Stimulated activated CD4-positive, alpha-beta T cell treated with anti-CD3 and anti-CD28 coated beads, Interleukin-2, amount 100 ng/mL, for 4 hours (primary cell): Measurements from ENCODE around the gene MAGI2.

Source experiments
- DNase-seq: peaks from one replicate; pipeline ENCODE4 v3.0.0-alpha.2; 2020; ENCODE audit warnings: low read depth

Gene MAGI2

DNA sequence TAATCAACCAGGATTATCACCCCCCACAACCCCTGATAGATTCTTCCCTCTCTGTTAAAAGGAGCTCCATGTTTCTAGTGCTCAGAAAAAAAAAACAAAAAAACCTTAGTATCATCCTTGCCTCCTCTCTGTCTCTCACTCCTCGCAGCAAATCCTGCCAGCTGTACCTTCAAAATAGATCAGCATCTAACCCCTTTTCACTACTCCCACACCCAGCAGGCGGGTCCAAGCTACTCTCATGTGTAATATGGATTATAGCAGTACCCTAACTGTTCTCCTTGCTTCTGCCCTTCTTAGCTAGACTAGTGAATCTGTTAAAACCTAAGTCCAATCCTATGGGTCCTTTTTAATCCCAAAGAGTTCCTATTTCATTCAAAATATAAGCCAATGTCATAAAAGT lies 667.4 kb downstream of the MAGI2 start:
- no peak for DNase-seq

DNA sequence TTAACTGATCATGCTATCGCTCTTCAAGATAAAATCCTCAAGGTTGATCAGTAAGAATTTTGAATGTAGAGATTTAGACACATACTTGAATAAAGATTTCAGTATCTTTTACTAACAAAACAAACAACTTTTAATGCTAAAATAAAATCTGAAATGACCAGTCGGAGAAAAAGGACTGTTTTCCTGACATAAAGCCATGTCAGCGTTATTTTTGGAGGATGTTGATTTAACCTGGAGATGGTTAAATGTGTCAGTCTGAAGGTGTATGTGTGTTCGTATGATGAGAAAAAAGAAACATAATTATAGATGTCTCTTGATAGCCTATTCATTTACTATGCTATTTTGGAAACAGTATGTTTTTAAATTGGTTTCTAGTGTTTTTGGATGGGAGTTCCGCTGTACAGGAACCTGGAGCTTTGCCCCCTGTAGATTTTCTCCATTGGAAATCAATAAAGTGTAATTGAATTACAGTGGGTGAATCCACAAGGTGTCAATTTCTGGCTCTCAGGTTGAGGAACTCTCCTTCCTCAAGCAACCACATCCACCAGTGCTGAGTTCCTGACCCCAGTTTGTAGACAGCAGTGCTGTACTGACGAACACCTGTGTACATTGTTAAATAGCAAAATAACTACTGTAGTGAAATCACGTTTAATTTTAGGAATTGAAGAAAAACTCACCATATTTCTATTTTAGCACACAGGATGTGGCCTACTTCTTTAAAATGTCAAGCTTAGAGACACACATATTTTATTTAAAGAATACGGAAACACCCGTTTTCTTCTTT lies 670.1 kb downstream of the MAGI2 start:
- no peak for DNase-seq

DNA sequence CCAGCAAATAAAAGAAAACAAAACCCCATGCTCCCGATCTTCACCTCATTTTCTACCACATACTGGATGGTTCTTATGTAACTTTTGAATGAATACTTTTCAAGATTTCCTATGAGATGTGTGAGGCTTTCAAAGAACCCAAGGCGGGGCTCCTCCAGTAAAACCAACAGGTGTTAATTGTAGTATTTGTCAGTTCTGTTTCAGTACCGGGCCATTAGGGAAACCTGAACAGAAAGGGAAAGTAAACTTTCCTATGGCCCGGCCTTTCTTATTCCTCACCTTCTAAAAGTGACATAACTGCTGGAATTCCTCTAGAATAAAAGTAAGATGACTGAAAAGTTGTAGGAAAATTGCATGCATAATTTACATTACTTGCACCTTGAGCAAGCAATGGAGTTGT lies 672.9 kb downstream of the MAGI2 start:
- no peak for DNase-seq

DNA sequence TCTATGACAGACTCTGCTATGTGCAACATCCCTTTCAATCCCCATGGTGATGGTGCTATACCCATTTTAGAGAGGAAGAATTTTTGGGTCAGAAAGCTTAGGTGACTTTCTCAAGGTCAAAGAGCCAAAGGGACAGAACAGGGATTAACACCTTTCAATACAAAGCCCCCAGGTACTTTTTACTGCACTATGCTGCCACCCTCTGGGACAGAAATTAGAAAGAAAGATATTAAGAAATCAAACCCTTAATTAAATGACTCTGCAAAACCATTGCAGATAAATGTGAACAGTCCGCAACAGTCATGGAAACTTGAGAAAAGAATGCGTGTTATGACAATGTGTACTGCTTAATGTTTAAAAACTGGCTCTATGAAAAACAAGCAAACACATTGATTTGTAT lies 673.7 kb downstream of the MAGI2 start:
- no peak for DNase-seq

DNA sequence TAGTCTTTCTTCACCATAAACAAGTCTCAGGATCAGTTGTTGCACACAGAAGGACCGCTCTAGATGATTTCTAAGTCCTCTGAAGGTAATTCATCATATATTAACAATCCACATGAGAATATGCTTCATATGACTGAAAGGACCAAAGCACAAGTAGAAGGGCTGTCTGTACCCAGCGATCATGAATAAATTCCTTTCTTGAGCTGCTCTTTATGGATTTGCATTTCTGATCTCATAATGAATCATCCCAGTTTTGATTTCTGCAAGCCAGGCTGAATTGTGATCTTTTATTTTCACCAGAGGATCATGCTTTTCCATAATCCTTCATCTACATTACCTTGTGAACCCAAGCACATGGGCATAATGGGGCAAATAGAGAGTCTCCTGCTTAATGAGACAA lies 675.6 kb downstream of the MAGI2 start:
- DNase-seq, result no peak

DNA sequence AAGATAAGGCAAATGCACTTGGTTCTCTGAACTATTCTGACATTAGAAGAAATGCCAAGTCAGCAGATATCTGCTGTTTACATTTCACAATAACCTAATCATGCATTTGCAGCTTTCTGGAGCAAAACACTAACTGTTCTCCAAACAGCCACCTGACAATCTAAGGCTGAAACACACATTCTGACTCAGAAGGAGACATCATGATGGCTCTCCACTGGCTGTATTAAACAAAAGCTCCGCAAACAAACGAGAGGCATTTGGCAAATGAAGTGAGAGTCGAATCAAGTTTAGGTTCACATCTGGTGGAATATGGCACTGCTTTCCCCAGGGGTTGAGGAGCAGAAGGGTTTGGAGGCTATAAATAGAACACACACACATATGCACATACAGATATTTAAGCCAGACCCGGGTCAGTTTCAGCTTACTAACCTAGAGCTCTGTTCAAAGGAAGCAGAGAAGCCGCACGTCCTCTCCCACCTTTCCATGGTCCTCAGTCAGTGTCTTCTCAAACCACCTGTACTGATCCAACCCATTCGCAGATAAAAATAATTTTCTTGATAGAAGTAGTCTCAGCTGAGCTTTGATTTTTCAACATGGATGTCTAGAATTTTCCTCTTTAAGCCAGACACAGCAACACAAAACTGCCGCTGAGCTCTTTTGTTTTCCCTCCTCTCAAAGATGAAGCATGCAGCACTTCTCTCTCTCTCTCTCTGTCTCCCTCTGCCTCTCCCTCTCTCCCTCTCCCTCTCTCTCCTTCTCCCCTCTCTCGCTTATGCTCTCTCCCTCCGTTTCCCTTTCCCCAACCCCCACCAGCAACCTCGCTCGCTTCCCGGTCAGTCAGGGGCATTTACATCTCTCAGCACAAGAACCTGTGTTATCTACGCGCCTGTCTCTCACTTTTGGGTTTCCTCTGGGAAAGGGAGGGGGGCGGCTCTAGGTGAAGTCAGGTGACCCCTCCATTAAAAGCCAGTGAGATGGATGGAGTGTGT lies 682.8 kb downstream of the MAGI2 start:
- no peak for DNase-seq

DNA sequence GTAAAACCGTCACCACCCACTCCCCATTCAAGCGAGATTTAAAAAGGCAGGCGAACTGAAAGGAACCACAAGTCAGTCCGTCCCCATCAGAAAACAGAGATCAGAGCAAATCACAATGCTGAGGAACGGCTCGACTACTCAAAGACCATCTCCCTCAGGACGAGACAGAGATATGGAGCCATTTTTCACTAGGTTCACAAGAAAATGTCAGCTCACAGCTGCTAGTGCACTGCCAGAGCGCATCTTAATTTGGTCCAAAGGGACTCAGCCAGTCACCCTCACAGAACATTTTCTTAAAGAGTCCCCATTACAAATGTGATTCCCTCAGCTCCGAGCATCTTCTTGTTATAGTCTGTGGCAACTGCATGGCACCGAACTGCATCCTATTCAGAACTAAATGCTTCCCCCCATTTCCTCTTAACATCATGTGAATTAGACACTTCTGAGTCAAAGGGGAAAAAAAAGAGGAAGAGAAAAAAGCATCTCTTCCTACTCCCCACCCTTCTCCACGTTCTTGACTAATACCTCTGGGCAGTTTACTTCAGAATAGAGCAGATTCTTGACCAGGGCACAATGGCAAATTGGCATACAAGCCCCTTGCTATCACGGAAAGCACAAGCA lies 683.9 kb downstream of the MAGI2 start:
- no peak for DNase-seq

DNA sequence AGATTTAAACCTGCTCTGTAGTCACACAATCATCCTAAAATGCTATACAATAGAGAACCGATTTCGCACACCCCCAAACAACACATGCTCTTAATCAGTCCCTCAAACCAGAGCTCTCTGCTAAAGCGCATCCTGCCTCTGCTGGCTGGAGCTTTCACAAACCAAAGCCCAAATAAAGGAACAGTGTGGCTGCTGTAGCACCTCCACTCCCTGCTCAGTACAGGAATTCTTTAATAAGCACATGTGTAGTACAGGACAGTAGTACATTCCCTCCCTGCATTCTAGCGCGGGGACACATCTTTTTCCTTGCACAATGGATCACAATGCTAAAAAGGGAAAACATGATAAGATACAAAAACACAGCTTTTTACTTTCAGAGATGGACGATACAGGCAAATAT lies 684.6 kb downstream of the MAGI2 start:
- DNase-seq, result no peak

DNA sequence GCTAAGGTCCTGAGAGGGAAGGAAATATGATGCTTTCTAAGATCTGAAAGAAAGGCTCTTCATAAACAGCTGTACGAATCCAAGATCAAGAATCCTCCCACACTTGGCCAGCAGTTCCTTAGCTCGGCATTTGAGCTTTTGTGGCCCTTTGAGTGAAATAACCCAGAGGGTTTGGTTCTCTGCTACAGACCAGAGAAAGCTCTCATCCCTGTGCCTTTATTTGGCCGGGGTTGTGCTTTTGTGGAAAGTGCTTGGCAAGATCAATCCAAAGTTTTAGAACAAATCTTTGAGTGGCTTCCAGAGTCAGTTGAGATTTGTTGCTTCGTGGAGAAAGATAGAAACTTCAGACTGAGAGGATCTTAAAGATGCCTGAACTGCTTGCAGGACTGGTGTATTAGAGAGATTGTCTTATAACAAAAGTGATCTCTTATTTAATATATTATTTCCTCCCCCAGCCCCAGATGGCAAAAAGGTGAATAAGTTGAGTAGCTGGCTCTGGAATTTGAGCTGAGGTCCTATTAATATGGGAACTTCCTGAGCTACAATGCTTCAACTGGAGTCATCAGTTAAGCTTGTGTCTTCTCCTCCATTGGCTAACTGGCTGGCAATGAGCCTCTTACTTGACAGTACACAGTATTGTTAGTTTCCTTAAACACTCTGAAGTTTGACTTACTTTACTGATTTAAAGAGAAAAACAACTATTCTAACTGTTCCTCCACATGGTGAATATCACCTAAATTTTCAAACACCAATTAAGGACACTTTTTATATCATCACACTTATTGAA lies 687.3 kb downstream of the MAGI2 start:
- DNase-seq, result no peak

DNA sequence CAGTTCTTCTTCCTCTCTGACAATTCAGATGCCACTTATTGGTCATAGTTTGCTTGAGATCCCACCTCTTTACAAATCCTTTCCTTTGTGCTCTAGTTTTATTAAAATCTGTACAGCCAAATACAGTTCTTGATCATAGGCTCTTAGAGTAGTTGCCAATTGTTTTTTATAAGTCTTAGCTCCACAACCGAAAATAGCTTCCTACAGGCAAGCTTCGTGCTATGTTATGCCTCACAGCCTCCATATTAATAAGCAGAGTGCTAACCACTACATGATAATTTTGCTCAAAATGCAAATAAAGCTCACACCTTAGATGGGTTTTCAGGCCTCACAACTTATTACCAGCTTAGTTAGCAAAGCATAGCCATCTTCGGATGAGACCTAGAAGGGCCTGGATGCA lies 688.9 kb downstream of the MAGI2 start:
- no peak for DNase-seq

DNA sequence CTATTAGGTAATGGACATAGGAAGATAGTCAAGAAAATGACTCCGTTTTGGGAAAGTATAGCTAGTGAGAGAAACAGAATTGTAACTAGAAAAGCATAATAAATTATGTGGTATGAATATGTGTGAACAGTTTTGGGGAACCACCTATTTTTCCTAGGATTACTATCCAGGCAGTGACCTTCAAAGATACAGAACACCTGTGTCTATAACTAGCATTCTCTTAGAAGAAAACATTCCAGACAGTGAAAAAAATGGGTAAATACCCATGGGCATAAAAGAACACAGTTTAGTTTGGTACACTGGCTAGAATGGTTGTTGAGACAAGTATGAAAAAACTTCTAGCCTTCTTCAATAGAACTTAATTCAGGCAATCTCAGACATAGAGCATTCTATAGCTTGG lies 690.8 kb downstream of the MAGI2 start:
- DNase-seq, result no peak

DNA sequence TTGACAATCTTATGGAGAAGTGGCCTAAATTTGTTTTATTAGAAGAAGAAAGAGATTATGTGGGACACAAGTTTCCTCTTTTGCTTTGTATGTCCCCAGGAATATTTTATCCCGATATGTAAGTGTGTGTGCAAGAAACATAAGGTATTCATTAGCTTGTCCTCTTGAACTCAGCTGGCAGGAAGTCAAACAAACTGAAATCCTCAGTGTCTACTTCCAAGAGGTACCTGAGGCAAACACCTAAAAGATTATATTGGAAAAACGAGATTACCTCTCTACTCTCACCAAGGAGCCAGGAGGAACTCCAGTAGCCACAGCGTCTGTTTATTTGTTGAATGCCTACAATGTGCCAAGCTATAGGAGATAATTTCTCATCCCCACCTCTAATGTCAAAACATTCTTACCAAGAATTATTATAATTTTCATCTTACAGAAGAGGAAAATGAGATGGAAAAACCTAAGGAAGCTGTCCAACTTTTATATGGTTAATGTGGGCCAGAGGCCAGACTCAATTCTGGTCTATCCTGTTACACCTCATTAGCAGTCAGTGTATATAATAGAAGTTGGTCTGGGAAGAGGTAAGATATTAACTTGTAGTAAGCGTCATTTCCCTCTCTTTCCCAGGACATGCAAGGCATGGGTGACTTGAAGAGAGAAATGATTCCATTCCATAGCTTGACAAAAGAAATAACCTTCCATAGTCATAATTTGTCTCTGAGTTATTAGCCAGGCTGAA lies 692.7 kb downstream of the MAGI2 start:
- no peak for DNase-seq

DNA sequence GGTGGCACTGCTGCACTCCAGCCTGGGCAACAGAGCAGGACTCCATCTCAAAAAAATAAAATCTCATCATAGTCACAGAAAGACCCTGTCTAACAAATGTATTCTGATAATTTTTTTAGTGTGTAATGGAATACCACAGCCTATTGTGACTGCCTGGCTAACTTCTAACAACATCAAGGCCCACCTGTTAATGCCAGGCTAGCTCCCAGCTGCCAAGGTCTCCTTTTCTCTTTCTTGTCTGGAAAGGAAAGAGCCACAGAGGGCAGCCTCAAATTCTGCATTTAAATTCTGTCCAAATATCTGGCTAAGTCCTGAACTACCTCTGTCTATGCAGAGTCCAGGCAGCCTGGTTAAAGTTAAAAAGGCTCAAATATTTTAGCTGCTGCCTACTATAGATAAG lies 700.9 kb downstream of the MAGI2 start:
- no peak for DNase-seq

DNA sequence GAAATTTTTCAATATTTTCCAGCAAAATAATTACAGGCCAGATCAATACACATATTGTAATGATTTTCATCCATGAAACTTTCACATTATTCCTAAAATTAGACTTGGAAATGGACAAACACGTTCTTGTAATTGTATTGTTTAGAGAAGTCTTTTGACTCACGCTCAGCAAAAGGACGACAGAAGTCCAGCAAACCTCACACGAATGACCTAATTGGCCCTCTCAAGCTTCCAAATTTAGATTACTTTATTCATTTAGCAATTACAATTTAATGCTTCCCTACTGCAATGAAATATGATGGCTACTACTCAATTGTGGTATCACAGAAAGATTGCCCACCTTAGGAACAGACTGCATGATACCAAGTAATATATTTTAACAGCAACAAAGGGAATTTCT lies 702.2 kb downstream of the MAGI2 start:
- DNase-seq, result no peak

DNA sequence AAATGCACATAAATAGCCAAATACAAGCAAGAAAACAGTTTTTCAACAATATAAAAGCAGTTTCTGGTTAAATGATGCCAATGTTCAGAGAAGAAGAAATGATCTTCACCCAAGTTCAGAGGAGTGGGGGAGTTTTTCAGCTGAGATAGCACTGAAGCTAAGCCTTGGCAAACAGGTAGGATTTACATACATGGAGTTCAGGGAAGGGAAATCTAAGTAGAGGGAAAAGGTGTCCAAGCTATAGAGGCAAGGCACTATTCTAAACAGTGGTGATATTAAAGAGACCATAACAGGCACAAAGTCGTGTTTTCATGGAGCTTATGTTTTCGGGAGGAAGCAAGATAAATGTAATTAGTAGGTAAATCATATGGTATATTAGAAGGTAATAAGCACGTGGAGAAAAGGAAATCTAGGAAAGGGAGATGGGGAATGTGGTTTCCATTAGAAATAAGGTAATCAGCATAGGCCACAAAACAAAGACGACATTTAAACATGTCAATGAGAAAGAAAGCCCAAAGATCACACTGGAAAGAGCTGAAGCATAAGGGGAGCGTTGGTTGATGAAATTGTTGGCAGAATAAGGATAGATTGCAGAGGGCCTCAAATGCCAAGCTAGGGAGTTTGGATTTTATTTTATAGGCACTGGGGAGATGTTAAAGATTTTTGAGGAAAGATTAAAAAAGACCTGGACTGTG lies 704.3 kb downstream of the MAGI2 start:
- DNase-seq, result no peak

DNA sequence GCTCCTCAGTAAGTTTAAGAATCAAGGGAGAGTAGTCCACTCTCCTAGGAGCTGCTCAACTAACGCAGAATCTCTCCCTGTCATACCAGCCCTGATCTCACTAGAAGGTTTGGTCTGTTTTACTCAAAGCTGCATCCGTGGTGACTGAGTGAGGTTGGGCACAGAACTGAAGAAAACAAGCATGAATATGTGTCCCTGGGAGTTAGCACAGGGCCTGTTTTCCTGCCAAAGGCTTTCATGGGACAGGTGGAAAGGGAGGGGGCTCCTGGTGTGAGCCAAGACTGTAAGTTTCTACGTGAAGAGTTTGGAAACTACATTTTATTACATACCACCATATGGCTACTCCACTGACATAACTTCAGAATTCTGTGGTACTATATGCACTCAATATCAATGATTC lies 705.9 kb downstream of the MAGI2 start:
- no peak for DNase-seq

DNA sequence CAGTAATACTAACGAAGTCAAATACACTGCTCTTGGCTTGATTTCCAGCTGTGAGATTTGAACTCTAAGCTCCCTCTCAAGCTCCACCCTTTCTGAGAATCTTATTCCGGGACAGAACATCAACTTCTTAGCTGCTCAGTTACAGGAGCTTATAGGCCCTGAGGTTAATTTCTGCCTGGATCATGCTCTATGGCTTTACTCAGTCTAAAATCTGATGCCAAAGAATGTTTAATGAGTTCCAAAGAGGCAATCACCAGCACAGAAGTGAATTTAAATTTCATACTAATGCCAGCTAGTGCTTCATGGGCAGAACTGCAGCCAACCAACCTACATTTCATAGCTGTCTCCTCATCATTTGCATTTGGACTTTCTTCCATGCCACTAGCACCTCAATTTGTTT lies 707.2 kb downstream of the MAGI2 start:
- DNase-seq, result no peak

DNA sequence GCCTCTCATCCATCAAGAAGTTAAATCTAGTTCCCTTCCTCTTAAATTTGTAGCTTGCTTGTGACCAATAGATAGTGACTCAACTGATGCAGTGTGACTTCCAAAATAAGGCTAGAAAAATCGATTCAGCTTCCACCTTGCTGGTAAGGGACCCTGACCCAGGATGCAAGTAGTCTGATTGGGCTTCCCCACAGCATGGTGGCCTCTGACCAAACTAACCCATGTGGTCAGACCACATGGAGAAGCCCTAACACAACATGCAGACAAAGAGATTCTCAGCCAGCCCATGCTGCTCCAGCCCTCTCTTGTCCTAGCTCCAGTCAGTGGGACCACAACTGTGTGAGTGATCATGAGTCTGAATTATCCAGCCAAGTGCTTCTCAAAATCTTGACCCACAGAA lies 710.8 kb downstream of the MAGI2 start:
- DNase-seq, result no peak

DNA sequence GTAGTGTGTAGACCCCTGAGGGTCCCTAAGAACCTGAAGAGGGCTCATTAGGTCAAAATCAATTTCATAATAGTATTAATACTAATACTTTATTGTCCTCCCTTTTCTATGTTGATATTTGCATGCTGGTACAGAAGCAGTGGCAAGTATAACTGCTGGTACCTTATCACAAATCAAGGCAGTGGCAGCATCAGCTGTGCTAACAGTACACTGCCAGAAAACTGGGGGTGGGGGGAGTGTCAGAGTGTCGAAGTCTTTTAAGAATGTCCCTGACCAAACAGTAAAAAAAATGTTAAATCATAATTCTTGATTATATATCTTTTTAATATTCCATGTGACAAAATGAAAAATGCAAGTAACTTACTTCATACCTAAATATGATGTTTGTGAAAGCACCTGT lies 716.9 kb downstream of the MAGI2 start:
- no peak for DNase-seq

DNA sequence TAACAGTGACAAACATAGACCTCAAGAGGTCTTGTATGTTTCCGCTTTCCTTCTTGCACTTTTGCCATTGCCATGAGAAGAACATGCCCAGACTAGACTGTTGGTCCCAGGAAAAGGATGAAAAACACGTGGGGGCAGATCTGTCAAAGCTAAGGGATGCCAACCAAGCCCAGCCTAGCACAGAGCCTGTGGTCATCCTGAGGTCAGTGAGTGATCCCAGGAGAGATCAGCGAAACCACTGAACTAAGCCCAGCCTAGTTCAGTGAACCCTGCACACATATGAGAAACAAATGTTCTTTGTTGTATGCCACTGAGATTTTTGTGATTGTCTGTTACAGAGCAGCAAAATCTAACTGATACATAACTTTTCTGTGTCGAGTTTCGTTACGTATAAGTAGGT lies 718.8 kb downstream of the MAGI2 start:
- no peak for DNase-seq

DNA sequence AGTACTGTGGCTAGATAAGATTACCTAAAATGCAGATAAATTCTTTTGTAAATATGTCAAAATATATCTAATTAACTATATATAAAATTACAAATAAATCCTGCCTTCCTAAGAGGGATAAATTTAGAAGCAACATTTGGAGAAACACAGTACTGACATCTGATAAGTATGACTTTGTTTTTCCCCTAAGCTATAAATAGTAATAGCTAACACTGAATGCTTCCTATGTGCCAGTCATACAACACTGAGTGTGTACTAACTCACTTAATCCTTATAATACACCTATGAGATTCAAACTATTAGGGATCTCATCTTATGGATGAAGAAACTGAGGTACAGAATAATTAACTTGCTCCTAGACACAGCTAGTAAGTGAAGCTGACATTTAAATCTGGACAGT lies 733.4 kb downstream of the MAGI2 start:
- no peak for DNase-seq
